ENCODE results near the gene GDF9.

The GDF9 gene

DNA sequence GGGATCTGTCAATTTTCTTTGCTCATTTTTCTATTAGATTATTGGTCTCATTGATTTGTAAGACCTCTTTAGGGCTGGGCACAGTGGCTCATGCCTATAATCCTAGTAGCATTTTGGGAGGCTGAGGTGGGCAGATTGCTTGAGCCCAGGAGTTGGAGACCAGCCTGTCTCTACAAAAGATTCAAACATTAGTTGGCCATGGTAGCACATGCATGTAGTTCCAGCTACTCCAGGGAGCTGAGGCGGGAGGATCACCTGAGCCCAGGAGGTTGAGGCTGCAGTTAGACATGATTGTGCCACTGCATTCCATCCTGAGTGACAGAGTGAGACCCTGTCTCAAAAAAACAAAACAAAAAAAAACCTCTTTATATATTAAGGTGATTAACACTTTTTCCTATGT lies 29.4 kb downstream of the GDF9 start:
- no peak for DNase-seq (ENCODE audit: low read depth)

DNA sequence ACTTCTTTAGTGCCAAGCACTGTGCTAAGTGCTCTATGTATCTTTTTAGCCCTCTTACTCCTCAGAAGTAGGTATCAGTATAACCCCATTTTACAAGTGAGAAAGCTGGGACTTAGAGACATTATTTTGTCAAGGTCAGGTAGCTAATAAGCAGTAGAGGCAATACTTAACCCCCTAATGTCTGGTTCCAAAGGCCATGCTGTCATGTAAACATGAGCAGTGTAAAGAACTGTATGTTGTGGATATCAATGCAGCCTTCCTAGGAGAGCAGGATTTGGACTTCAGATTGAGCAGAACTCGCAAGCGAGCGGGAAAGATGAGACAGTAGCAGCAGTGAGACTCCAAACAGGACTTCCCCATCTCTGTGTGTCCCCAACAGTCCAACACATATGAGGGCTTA lies 32.2 kb downstream of the GDF9 start:
- no peak for DNase-seq (ENCODE audit: low read depth)

DNA sequence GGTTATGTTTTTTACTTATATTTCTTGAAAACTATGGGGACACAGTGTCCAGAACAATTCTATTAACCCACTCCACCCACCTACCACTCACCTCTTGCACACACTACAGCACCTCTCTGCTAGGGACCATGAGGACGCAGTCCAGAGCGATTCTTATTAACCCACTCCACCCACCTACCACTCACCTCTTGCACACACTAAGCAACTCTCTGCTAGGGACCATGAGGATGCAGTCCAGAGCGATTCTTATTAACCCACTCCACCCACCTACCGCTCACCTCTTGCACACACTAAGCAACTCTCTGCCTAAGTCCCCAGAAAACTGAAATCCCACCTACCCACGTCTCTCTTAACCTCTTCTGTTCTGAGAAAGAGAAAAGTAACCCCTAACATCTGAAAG lies 33.7 kb downstream of the GDF9 start:
- DNase-seq (ENCODE audit: low read depth), result no peak

DNA sequence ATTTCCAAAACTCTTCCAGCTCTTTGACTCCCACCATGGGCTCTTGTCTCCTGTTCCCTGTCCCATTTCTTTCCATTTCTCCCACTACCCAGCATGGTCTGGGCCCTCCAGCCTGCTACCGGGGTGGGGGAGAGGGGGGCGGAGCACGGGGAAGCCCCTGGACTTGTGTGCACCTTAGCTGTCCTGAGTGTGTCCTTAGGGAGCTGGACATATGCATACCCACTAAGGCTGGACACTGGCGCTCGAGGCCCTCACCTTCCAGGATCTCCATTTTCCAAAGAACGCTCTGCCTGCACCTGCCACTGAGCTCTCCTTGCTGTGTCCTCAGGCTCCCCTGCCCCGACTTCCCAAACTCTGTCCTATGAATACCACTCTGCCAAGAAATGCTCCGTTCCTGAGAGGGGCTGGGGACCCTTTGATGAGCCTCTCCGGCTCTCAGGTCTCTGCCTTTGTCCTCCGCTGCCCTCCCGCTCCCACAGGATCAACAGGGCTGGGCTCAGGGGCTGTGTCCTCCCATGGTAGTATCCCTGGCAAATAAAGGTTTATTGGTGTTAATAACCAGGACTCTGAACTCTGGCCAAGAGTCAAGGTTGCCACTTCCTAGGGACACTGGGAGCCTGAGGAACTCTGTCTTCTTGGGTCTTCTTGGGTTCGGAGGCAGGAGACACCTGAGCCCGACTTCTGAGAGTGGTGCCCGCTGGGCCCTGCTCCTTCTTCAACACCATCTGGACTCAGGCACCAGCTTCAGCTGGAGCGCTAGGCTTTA lies 35.0 kb downstream of the GDF9 start:
- DNase-seq (ENCODE audit: low read depth), result no peak

- peak; percentile 69 for DNase-seq (ENCODE audit: low read depth)
These were observed 35.7 kb downstream of the GDF9 start, which contains the start of gene SHROOM1 for GRCh38 chr5:132830436-132831094. TSS of gene SHROOM1 (minus strand) at chr5:132830647. CDS start at chr5:132826140, 4,507 bp downstream.

DNA sequence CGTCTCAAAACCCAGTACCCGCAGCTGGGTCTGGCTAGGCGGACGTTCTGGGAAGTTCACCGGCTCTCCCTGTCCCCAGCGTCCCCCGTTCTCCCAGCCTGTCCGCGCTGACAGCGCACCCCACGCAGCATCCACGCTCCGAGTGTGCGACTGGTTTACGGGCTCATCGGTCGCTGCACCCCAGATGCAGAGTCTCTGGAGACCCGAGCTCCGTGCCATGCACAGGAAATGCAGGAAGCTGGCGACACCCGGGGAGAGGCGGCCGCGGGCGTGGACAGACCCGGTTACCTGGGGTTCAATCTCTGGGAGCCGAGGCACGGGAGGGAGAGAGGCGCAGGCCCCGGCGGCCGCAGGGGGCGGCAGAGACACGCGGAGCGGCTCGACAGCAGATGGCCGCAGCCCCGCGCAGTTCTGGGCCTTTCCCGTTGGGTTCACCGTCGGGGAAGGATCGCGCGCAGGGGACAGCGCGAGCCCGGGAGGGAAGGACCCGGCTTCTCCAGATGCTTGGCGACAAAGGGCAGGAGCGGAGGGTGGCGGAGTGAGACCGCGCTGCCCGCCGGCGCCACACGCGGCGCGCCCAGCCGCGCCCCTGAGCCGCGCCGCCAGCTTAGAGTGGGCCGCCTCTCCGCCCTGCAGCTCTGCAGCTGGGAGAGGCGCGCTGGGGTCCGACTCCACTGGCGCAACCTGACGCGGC lies 36.4 kb downstream of the GDF9 start:
- DNase-seq (ENCODE audit: low read depth), result peak; percentile 75

GRCh38 chr5:132828846-132829494 lies 37.3 kb downstream of the GDF9 start:
- DNase-seq (ENCODE audit: low read depth), result no peak

DNA sequence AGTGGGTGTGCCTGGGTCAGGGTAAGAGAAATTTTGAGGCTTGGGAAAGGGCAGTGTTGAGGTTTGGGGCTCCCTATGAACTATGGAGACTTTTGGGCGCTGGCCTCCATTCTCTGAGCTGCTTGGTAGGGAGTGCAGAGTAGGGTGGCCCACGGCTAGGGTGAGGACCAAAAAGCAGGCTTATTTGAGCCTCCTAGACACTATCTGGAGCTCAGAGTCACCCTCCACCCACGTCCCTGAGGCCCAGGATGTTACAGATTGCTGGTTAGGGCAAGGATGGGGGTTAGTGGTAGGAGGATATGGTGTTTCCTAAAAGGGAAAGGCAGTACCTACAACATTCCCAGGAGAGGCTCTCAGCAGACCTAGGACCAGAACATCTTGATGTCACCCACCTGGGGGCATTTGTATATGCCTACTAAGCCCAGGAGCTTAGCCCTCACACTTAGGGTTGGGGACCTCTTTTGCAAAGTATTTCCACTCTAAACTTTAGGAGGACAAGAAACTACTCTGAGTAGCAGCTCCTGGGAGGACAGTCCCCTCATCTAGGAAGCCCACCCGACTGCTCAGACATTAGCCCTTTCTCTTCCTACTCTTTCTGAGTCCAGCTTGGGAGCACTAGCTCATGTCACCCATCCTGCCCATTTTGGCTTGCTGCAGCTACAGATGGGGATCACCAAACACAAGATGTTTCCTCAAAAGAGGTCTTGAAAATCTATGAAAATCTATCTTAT lies 38.2 kb downstream of the GDF9 start:
- DNase-seq (ENCODE audit: low read depth), result no peak

DNA sequence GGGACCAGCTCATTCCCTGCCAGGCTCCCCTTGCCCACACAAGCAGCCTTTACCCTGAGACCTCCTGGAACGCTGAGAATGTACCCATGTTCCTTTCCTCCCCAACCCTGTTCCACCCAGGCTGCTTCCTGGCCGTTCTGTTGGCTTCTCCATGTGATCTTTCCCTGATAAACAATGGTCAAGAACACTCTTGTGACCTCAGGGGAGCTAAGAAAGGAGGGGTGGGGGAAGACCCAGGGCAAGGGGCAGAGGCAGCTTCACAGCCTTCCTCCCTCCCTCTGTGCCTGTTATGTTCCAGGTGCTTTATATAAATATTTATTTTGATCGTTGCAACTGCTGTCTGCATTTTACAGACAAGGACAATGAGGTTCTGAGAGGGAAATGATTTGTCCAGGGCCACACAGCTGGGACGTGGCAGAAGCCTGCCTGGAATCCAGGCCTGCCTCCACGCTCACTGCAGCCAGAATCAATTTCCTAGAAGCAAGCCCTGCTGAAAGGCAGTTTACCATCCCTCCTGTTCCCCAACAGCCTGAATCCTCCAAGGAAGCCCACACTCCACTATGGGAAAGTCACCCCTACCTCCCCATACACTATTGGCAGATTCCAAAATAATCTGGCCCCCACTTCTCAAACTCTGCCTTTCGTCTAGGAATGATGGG lies 39.7 kb downstream of the GDF9 start:
- no peak for DNase-seq (ENCODE audit: low read depth)

DNA sequence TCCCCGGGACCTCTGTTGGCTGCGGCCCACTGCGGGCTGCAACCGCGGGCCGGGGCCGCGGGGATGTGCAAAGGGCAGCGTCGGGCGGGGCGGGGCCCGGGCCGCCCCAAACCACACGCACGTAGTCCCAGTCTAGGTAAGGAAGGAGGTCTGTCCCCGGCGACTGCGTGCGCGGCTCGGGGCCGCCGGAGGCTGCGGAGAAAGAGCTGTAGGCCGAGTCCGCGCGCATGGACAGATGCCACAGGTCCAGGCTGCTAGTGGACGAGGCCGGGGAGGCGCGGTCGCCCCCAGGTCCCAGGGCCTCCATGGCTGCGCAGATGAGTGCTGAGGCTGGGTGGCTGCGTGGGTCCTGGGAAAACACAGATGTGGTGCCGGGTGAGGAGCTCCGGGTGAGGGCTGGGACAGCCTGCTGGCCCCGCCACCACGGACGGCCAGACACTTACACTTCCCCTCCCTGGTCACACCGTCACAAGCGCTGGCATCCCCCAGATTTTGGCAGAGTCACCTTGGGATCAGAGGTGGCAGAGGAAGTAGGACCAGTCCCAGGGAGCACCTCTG lies 40.4 kb downstream of the GDF9 start:
- no peak for DNase-seq (ENCODE audit: low read depth)

DNA sequence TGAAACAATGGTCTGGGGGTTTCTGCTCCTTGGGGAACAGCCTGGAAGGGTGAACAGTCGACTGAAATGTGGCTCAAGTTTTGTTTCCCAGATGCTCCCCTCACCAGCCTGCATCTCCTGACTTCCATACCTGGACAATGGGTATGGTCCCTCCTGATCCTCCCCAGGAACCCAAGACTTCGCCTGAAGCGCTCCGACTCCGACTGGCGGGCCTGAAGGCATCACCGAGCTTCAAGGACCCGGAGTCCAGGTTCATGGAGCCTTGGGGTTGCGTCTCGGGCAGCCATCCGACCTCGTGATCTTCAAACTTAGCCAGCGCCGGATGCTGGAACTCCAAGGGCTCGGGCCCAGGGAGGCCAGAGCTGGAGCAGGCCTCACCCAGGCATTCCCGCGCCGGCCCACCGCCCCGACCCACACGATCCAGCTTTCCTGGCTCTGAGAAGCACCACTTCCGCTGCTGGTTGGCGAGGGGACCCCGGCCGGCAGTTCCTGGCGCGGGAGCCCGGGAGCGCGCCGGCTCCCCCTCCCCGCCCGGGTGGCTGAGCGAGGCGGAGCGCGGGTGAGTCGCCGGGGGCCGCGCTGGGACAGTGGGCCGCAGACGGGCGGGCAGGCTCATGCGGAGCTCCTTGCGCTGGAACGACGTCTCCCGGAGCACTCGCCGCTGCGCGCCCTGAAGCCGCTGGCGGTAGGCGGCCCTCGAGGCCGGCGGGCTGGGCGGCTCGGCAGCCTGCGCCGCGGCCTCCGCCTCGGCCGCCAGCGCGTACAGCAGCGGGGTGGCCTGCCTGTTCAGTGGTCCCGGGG lies 41.0 kb downstream of the GDF9 start:
- DNase-seq (ENCODE audit: low read depth), result no peak

- DNase-seq (ENCODE audit: low read depth), result no peak
These were observed 41.8 kb downstream of the GDF9 start for GRCh38 chr5:132824426-132824825.

GRCh38 chr5:132823481-132824050 lies 42.7 kb downstream of the GDF9 start:
- no peak for DNase-seq (ENCODE audit: low read depth)

GRCh38 chr5:132822650-132823480 lies 43.4 kb downstream of the GDF9 start:
- DNase-seq (ENCODE audit: low read depth), result no peak

DNA sequence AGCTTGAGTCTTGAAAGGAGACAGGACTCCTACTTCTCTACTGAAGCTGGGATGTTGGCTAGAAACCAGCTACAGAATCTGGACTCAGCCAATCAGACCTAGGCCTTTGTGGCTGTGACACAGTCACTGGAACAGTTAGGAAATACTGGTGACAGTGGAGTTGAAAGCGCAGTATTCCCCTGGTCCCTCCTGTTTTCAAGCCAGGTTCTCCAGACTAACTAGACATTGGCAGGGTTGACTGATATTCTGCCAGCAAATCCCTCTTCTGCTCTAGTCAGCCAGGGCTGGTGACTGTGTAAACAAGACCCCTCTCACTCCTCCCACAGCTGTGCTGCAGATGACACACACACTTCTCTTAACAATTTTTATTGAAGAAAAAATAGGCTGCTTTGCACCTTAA lies 44.5 kb downstream of the GDF9 start:
- DNase-seq (ENCODE audit: low read depth), result peak; percentile 41

DNA sequence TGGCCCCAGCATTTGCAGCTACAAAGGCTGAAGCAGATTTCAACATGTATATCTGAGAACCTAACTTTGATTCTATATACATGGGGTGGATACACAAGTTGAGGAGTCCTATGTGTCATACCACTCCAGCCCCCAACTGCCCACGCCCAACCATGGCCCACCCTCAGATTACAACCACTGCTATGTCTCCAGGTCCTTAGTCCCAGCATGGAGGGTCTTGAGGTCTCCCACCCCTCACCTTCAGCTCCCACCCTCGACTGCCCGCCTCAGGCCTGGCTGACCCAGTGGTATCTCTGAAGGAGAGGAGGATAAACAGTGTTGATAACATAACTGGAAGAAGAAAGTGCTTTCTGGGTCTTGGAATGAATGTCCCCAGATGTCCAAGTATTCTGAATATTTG lies 44.9 kb downstream of the GDF9 start:
- no peak for DNase-seq (ENCODE audit: low read depth)

- DNase-seq (ENCODE audit: low read depth), result peak; percentile 90
These were observed 46.0 kb downstream of the GDF9 start for GRCh38 chr5:132820162-132820754.

DNA sequence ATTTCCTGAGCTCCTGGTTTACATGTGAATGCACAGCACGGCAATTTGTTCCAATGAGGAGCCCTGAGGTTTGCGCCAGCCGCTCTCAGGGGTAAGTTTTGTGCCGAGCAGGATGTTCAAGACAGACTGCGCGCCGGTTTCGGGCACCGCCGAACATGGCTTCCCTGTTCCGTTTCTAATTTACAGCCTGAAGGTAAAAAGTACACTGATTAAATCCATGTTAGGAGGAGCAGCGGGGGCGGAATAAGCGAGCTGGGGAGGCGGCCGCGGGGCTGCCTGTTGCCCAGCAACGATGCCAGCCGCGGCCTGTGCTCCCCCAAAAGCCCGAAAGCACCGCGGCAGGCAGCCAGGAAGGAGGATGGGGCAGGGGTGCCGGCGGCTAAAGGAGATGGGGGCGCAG lies 46.8 kb downstream of the GDF9 start:
- DNase-seq (ENCODE audit: low read depth), result no peak

Data from EH (cell line).